Panc1 (cell line): ENCODE results near the gene GRIK1. TPM values are rescaled to one million over a fixed set of nuclear protein-coding genes. Genes with fewer than 3 reads are reported as not detected.

ENCODE experiments used
- ATAC-seq: fragments of 200-7000 bp; cut with Tn5 transposase; 2 replicates; pipeline ENCODE4 v1.9.1; 2020; ENCODE audit warnings: mild to moderate bottlenecking, moderate library complexity
- BruUV-seq: library from RNA; stranded (reverse); fragments of 400-500 nt; replicated peaks from 2 replicates; lab custom pipeline; 2021; lab: Mats Ljungman, UMichigan
- CTCF ChIA-PET: fragments of 300-600 bp; sonication (Branson Sonifier 250); formaldehyde crosslinking; loops from one replicate; lab custom pipeline; 2022; ENCODE audit warnings: antibody characterized with exemption; lab: Charles Lee
- POLR2A ChIA-PET: fragments of 300-600 bp; sonication (Branson Sonifier 250); formaldehyde crosslinking; loops from one replicate; lab custom pipeline; 2022; ENCODE audit warnings: antibody characterized with exemption; lab: Charles Lee
- DNase-seq: peaks from one replicate; pipeline ENCODE4 v3.0.0-alpha.2; 2010; ENCODE audit warnings: low read depth, low spot score
- H3K27ac ChIP-seq: 2 replicates; pipeline ENCODE4 v1.5.1; 2011; ENCODE audit warnings: mild to moderate bottlenecking, low read length, inconsistent platforms
- H3K27me3 ChIP-seq: fragments of 200-500 bp; sonication (Bioruptor generic); 2 replicates; pipeline ENCODE4 v1.6.0; 2014; ENCODE audit warnings: low read length, inconsistent platforms; ENCODE audit not compliant: control insufficient read depth, insufficient read depth
- H3K36me3 ChIP-seq: fragments of 200-500 bp; sonication (Bioruptor generic); 2 replicates; pipeline ENCODE4 v1.5.1; 2014; ENCODE audit warnings: inconsistent platforms, mild to moderate bottlenecking, low read length, moderate library complexity; ENCODE audit not compliant: control insufficient read depth, insufficient read depth
- H3K4me1 ChIP-seq: 2 replicates; pipeline ENCODE4 v1.5.1; 2011; ENCODE audit warnings: inconsistent platforms, mild to moderate bottlenecking, low read length, moderate library complexity; ENCODE audit not compliant: control insufficient read depth, insufficient read depth
- H3K4me3 ChIP-seq, 2 experiments: 2 replicates each; pipeline ENCODE4 v1.5.1; 2011 to 2012; ENCODE audit warnings: low read depth in 2 of 2, low read length in 2 of 2, mild to moderate bottlenecking in 2 of 2, inconsistent platforms in 1 of 2, moderate library complexity in 1 of 2
- H3K9me3 ChIP-seq: fragments of 200-500 bp; sonication (Bioruptor generic); 2 replicates; pipeline ENCODE4 v1.5.1; 2014; ENCODE audit warnings: low read depth, mild to moderate bottlenecking, inconsistent platforms, low read length, moderate library complexity; ENCODE audit not compliant: control insufficient read depth, insufficient read depth
- POLR2AphosphoS5 ChIP-seq: IDR thresholded peaks from 2 replicates; pipeline ENCODE4 v1.6.1; 2012; ENCODE audit warnings: mild to moderate bottlenecking, low read depth, low read length, moderate library complexity
- SIN3A ChIP-seq: IDR thresholded peaks from 2 replicates; pipeline ENCODE4 v1.6.1; 2012; ENCODE audit warnings: low read depth, mild to moderate bottlenecking, low read length, moderate library complexity, borderline replicate concordance; ENCODE audit not compliant: insufficient read depth
- TCF7L2 ChIP-seq: IDR thresholded peaks from 2 replicates; pipeline ENCODE4 v1.6.1; 2011; ENCODE audit warnings: mild to moderate bottlenecking, low read depth, low read length, inconsistent platforms
- in situ Hi-C: cut with HindIII; loops from 2 replicates; pipeline ENCODE4 v1.10.0; 2016; ENCODE audit warnings: low sequenced_read_pairs, low pct_unique_long_range_greater_than_20kb
- intact Hi-C: fragments of 100-400 bp; cut with micrococcal nuclease; formaldehyde crosslinking; loops from one replicate; pipeline ENCODE4 v1.10.0; 2022; ENCODE audit not compliant: unreplicated experiment
- total RNA-seq: library from RNA; stranded (reverse); gene quantifications from one replicate; pipeline ENCODE4 v1.2.1, GENCODE V29; 2021; ENCODE audit not compliant: unreplicated experiment
- TF ChIP-seq, protein P1 (sequence below): fragments of 450-650 bp; IDR thresholded peaks from 2 replicates; pipeline ENCODE4 v1.5.1; 2017; ENCODE audit warnings: mild to moderate bottlenecking
- TF ChIP-seq, protein P2 (sequence below), 2 experiments: IDR thresholded peaks; 2 replicates each; pipeline ENCODE4 v1.6.1; 2011 to 2012; ENCODE audit warnings: low read depth in 2 of 2, control low read depth in 1 of 2, low read length in 1 of 2, mild to moderate bottlenecking in 1 of 2, moderate library complexity in 1 of 2; ENCODE audit not compliant: insufficient read depth in 1 of 2

GRIK1 gene
- total RNA-seq, 1 experiment from 2014 or later = not detected

GRCh38 chr21:29689753-29690152 is 250.0 kb downstream of the GRIK1 start:
- H3K36me3 ChIP-seq = no peaks in the 10 kb centered on the region
- ATAC-seq (no peak), DNase-seq (no peak)
- CTCF ChIA-PET = no interaction called here
- intact Hi-C loops = no loop called here
- BruUV-seq = no TSS peak
- no peak overlapping the region for H3K27ac ChIP-seq
- no peaks in the 10 kb centered on the region for H3K27me3 ChIP-seq
- POLR2A ChIA-PET = no interaction called here
- no peaks in the 10 kb centered on the region for H3K9me3 ChIP-seq
- no peaks in the 10 kb centered on the region for H3K4me1 ChIP-seq
- TF ChIP-seq TCF7L2 = no peak
- TF ChIP-seq, protein P1, sequence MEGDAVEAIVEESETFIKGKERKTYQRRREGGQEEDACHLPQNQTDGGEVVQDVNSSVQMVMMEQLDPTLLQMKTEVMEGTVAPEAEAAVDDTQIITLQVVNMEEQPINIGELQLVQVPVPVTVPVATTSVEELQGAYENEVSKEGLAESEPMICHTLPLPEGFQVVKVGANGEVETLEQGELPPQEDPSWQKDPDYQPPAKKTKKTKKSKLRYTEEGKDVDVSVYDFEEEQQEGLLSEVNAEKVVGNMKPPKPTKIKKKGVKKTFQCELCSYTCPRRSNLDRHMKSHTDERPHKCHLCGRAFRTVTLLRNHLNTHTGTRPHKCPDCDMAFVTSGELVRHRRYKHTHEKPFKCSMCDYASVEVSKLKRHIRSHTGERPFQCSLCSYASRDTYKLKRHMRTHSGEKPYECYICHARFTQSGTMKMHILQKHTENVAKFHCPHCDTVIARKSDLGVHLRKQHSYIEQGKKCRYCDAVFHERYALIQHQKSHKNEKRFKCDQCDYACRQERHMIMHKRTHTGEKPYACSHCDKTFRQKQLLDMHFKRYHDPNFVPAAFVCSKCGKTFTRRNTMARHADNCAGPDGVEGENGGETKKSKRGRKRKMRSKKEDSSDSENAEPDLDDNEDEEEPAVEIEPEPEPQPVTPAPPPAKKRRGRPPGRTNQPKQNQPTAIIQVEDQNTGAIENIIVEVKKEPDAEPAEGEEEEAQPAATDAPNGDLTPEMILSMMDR = no peak
- TF ChIP-seq, protein P2, sequence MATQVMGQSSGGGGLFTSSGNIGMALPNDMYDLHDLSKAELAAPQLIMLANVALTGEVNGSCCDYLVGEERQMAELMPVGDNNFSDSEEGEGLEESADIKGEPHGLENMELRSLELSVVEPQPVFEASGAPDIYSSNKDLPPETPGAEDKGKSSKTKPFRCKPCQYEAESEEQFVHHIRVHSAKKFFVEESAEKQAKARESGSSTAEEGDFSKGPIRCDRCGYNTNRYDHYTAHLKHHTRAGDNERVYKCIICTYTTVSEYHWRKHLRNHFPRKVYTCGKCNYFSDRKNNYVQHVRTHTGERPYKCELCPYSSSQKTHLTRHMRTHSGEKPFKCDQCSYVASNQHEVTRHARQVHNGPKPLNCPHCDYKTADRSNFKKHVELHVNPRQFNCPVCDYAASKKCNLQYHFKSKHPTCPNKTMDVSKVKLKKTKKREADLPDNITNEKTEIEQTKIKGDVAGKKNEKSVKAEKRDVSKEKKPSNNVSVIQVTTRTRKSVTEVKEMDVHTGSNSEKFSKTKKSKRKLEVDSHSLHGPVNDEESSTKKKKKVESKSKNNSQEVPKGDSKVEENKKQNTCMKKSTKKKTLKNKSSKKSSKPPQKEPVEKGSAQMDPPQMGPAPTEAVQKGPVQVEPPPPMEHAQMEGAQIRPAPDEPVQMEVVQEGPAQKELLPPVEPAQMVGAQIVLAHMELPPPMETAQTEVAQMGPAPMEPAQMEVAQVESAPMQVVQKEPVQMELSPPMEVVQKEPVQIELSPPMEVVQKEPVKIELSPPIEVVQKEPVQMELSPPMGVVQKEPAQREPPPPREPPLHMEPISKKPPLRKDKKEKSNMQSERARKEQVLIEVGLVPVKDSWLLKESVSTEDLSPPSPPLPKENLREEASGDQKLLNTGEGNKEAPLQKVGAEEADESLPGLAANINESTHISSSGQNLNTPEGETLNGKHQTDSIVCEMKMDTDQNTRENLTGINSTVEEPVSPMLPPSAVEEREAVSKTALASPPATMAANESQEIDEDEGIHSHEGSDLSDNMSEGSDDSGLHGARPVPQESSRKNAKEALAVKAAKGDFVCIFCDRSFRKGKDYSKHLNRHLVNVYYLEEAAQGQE (IDR thresholded peaks at IDR 0.05; ENCODE audit: insufficient read depth in 1 of 2, low read depth in 2 of 2, low read length in 1 of 2) = no peak
- TF ChIP-seq SIN3A = no peak
- TF ChIP-seq POLR2AphosphoS5 = no peak
- H3K4me3 ChIP-seq = no peak overlapping the region
- in situ Hi-C loops = no loop called here

GRCh38 chr21:29684106-29684505 is 255.7 kb downstream of the GRIK1 start:
- BruUV-seq = no TSS peak
- POLR2A ChIA-PET = no interaction called here
- in situ Hi-C loops = no loop called here
- no peak for ATAC-seq
- no peak overlapping the region for H3K4me3 ChIP-seq
- TF ChIP-seq, protein P1 = no peak
- TF ChIP-seq TCF7L2 (no peak), SIN3A (no peak), POLR2AphosphoS5 (no peak)
- TF ChIP-seq, protein P2 (IDR thresholded peaks at IDR 0.05; ENCODE audit: insufficient read depth in 1 of 2, low read depth in 2 of 2, low read length in 1 of 2) = no peak
- DNase-seq = no peak
- H3K9me3 ChIP-seq = no peaks in the 10 kb centered on the region
- H3K4me1 ChIP-seq = no peaks in the 10 kb centered on the region
- H3K36me3 ChIP-seq = no peaks in the 10 kb centered on the region
- CTCF ChIA-PET = no interaction called here
- no peaks in the 10 kb centered on the region for H3K27me3 ChIP-seq
- intact Hi-C loops = no loop called here
- no peak overlapping the region for H3K27ac ChIP-seq
